DND-41 (cell line): ENCODE results near the gene PTPRC.

ENCODE experiments used
- ATAC-seq: fragments of 200-7000 bp; cut with Tn5 transposase; 3 replicates; pipeline ENCODE4 v1.9.1; 2021; ENCODE audit warnings: low read depth; ENCODE audit not compliant: insufficient read depth
- DNase-seq: peaks from one replicate; pipeline ENCODE4 v3.0.0-alpha.2; 2020
- H2AFZ ChIP-seq: 2 replicates; pipeline ENCODE4 v1.6.0; 2012; ENCODE audit warnings: low read depth, low read length
- H3K27ac ChIP-seq: 2 replicates; pipeline ENCODE4 v1.5.1; 2012; ENCODE audit warnings: low read length, inconsistent platforms
- H3K27me3 ChIP-seq: fragments of 200-600 bp; sonication (generic); 2 replicates; pipeline ENCODE4 v1.6.0; 2012; ENCODE audit warnings: low read length, mild to moderate bottlenecking, inconsistent platforms; ENCODE audit not compliant: insufficient read depth, poor library complexity
- H3K36me3 ChIP-seq: 2 replicates; pipeline ENCODE4 v1.5.1; 2012; ENCODE audit warnings: low read length, inconsistent platforms; ENCODE audit not compliant: insufficient read depth
- H3K4me1 ChIP-seq: 2 replicates; pipeline ENCODE4 v1.5.1; 2012; ENCODE audit warnings: mild to moderate bottlenecking, low read length; ENCODE audit not compliant: insufficient read depth
- H3K4me2 ChIP-seq: 2 replicates; pipeline ENCODE4 v1.6.0; 2012; ENCODE audit warnings: mild to moderate bottlenecking, moderate library complexity, low read length, inconsistent platforms; ENCODE audit not compliant: insufficient read depth
- H3K4me3 ChIP-seq, 2 experiments: fragments of 200-600 bp in 1 of 2; shearing (Covaris generic) in 1 of 2; 2 replicates each; pipeline ENCODE4 v1.5.1; 2012 to 2016; ENCODE audit warnings: inconsistent platforms in 2 of 2, low read length in 2 of 2, mild to moderate bottlenecking in 2 of 2, low read depth in 1 of 2, moderate library complexity in 1 of 2
- H3K79me2 ChIP-seq: 2 replicates; pipeline ENCODE4 v1.6.0; 2012; ENCODE audit warnings: low read length, inconsistent platforms; ENCODE audit not compliant: insufficient read depth
- H3K9ac ChIP-seq: 2 replicates; pipeline ENCODE4 v1.6.0; 2012; ENCODE audit warnings: low read depth, mild to moderate bottlenecking, inconsistent platforms, low read length, moderate library complexity
- H3K9me3 ChIP-seq: 2 replicates; pipeline ENCODE4 v1.5.1; 2012; ENCODE audit warnings: low read length, moderate library complexity, mild to moderate bottlenecking, inconsistent platforms; ENCODE audit not compliant: insufficient read depth, severe bottlenecking
- H4K20me1 ChIP-seq: 2 replicates; pipeline ENCODE4 v1.6.0; 2012; ENCODE audit warnings: low read length; ENCODE audit not compliant: insufficient read depth
- EZH2 ChIP-seq: IDR thresholded peaks from 3 replicates; pipeline ENCODE4 v1.6.1; 2012; ENCODE audit warnings: borderline replicate concordance, low read depth, mild to moderate bottlenecking, moderate library complexity, low read length, inconsistent platforms; ENCODE audit not compliant: severe bottlenecking
- TF ChIP-seq, protein P1 (sequence below): IDR thresholded peaks from 2 replicates; pipeline ENCODE4 v1.5.1; 2012; ENCODE audit warnings: borderline replicate concordance, low read length, moderate library complexity, mild to moderate bottlenecking; ENCODE audit not compliant: poor library complexity, severe bottlenecking; ENCODE audit errors: extremely low read depth

PTPRC gene

DNA sequence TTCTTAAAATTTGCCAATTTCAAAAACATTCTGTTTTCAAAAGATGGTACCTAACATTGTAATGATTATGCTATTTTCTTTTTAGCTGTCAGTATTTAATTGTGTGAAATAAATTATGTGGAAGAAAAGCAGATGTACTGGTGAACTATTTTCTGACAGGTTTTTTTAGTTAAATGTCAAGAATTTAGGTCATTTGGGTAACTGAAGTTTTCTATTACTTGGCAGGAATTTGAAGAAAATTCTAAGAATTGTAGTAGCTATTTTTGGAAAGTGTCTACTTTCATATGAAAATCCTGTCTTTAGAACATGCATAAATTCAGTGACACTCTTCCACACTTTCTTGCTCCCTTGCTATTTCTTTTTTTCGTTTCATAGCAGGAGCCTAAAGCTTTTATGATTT is 28.5 kb upstream of the PTPRC start:
- no peak for ATAC-seq

DNA sequence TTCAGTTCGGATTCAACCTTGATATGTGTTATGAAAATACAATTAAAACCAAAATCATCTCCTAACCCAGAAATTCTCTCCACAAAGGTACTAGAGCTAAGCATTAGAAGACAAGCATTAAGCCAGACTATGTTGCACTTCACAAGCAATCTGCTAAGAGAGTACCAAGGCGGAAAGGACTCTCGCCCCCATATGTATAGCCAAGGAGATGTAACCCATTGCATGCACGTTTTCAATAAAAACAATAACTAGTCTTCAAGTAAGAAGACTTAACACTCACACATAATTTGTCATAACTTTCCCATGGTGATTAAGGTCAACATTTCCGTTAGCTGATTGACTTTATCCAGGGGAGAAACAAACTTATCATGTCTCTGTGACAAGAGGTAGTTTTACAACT is 27.6 kb upstream of the PTPRC start:
- ATAC-seq: no peak

More for the DNA sequence above, 28.5 kb upstream of the PTPRC start:
- H3K9ac ChIP-seq: no peak overlapping the region
- H3K4me2 ChIP-seq: no peak overlapping the region
- H3K36me3 ChIP-seq: no peaks in the 10 kb centered on the region
- H3K9me3 ChIP-seq: no peaks in the 10 kb centered on the region
- no peak overlapping the region for H2AFZ ChIP-seq
- H3K27me3 ChIP-seq: no peaks in the 10 kb centered on the region
- no peak for DNase-seq
- H3K4me3 ChIP-seq: no peak overlapping the region
- H3K27ac ChIP-seq: no peak overlapping the region
- no peaks in the 10 kb centered on the region for H4K20me1 ChIP-seq
- H3K79me2 ChIP-seq: no peaks in the 10 kb centered on the region
- H3K4me1 ChIP-seq: peaks cover 57% of the 10 kb centered on the region
- TF ChIP-seq, protein P1, sequence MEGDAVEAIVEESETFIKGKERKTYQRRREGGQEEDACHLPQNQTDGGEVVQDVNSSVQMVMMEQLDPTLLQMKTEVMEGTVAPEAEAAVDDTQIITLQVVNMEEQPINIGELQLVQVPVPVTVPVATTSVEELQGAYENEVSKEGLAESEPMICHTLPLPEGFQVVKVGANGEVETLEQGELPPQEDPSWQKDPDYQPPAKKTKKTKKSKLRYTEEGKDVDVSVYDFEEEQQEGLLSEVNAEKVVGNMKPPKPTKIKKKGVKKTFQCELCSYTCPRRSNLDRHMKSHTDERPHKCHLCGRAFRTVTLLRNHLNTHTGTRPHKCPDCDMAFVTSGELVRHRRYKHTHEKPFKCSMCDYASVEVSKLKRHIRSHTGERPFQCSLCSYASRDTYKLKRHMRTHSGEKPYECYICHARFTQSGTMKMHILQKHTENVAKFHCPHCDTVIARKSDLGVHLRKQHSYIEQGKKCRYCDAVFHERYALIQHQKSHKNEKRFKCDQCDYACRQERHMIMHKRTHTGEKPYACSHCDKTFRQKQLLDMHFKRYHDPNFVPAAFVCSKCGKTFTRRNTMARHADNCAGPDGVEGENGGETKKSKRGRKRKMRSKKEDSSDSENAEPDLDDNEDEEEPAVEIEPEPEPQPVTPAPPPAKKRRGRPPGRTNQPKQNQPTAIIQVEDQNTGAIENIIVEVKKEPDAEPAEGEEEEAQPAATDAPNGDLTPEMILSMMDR: no peak
- TF ChIP-seq EZH2: no peak

DNA sequence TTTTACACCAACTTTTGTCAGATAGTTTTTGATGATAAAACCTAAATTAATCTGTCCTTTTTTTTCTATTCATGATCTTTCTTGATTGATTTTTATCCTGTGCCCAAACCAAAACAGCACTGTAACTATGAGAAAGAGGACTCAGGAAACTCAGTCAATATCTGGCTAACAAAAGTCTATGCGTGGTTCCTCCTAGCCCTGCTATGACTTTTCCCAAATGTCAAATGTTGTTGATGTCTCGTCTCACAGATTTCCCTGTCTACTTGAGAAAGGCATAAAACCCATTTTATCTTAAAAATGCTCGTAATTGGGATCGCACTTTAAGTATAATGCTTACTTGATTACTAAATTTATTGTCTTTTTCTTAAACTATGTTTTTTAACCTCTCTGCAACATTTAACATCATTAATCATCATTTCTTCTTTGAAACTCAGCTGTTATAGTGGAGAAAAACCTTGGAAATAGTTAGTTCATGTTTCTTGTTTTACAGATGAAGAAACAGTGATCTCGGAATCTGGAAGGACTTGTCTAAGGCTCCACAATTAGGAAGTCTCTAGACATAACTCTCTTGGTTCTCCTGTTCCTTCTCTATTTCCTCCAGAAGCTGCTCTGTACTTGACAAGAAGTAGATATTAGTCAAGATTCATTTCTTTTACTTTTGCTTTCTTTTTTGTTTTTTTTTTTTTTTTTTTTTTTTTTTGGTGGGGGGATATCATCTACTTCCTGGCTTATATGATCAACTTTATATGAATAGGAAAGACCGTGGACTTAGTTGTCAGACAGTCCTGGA is 26.2 kb upstream of the PTPRC start:
- H3K4me1 ChIP-seq: peaks cover 56% of the 10 kb centered on the region
- H3K27me3 ChIP-seq: no peaks in the 10 kb centered on the region
- DNase-seq (no peak), ATAC-seq (peak; percentile 65)
- H4K20me1 ChIP-seq: no peaks in the 10 kb centered on the region
- no peak overlapping the region for H3K4me3 ChIP-seq
- H3K27ac ChIP-seq: peak overlapping the region; percentile 81
- no peaks in the 10 kb centered on the region for H3K36me3 ChIP-seq
- H3K9me3 ChIP-seq: no peaks in the 10 kb centered on the region
- peak overlapping the region; percentile 70 for H2AFZ ChIP-seq
- H3K79me2 ChIP-seq: no peaks in the 10 kb centered on the region
- H3K4me2 ChIP-seq: peak overlapping the region; percentile 53
- H3K9ac ChIP-seq: peak overlapping the region; percentile 29
- TF ChIP-seq, protein P1: no peak
- TF ChIP-seq EZH2: no peak

More for the DNA sequence above, 27.6 kb upstream of the PTPRC start:
- no peak overlapping the region for H3K9ac ChIP-seq
- H3K27me3 ChIP-seq: no peaks in the 10 kb centered on the region
- no peaks in the 10 kb centered on the region for H3K36me3 ChIP-seq
- no peaks in the 10 kb centered on the region for H4K20me1 ChIP-seq
- H3K4me2 ChIP-seq: no peak overlapping the region
- H3K4me1 ChIP-seq: peaks cover 56% of the 10 kb centered on the region
- H3K79me2 ChIP-seq: no peaks in the 10 kb centered on the region
- H2AFZ ChIP-seq: no peak overlapping the region
- no peak overlapping the region for H3K27ac ChIP-seq
- DNase-seq: no peak
- H3K4me3 ChIP-seq: no peak overlapping the region
- no peaks in the 10 kb centered on the region for H3K9me3 ChIP-seq
- TF ChIP-seq EZH2: no peak
- TF ChIP-seq, protein P1: no peak
